SHP77 (cell line): ENCODE data around the gene WNT7B.

Experiments
- DNase-seq, 2 experiments: peaks; one replicate each; lab custom pipeline; 2025; lab: John Stamatoyannopoulos, UW

WNT7B gene

GRCh38 chr22:45905924-45906865, 70.8 kb downstream of the WNT7B start:
- DNase-seq: no peak

GRCh38 chr22:45905326-45905923, 71.5 kb downstream of the WNT7B start:
- no peak for DNase-seq

- DNase-seq: no peak
Observed at GRCh38 chr22:45904236-45904635, 72.7 kb downstream of the WNT7B start.

- DNase-seq: no peak
Observed at GRCh38 chr22:45903355-45904135, 73.4 kb downstream of the WNT7B start.

GRCh38 chr22:45897736-45898135, 79.2 kb downstream of the WNT7B start:
- no peak for DNase-seq

GRCh38 chr22:45896964-45897538, 79.9 kb downstream of the WNT7B start:
- DNase-seq: no peak

GRCh38 chr22:45896153-45896951, 80.6 kb downstream of the WNT7B start:
- DNase-seq: no peak

GRCh38 chr22:45895436-45896152, 81.4 kb downstream of the WNT7B start:
- no peak for DNase-seq

- DNase-seq: no peak
Observed at GRCh38 chr22:45893516-45893915, 83.4 kb downstream of the WNT7B start.

GRCh38 chr22:45892681-45893461, 84.1 kb downstream of the WNT7B start:
- DNase-seq: no peak

GRCh38 chr22:45891996-45892621, 84.9 kb downstream of the WNT7B start:
- DNase-seq: no peak

GRCh38 chr22:45891471-45891995, 85.4 kb downstream of the WNT7B start:
- no peak for DNase-seq

- DNase-seq: no peak
Observed at GRCh38 chr22:45891021-45891421, 85.9 kb downstream of the WNT7B start.

- no peak for DNase-seq
Observed at GRCh38 chr22:45890351-45890635, 86.7 kb downstream of the WNT7B start.

GRCh38 chr22:45889539-45890350, 87.2 kb downstream of the WNT7B start:
- DNase-seq: no peak

GRCh38 chr22:45889093-45889538, 87.8 kb downstream of the WNT7B start:
- no peak for DNase-seq

- no peak for DNase-seq
Observed at GRCh38 chr22:45888221-45889092, 88.5 kb downstream of the WNT7B start.
